GM12891 (cell line): ENCODE data around the gene CES2. TPM values are rescaled to one million over a fixed set of nuclear protein-coding genes. Genes with fewer than 3 reads are reported as not detected.
A peak's percentile ranks its signal among the peaks of the same experiment; 100 is the strongest.

Experiments
- DNase-seq: peaks from one replicate; pipeline ENCODE4 v3.0.0; 2011; ENCODE audit warnings: low spot score; ENCODE audit not compliant: insufficient read length
- FAIRE-seq: peaks from 2 replicates; lab custom pipeline; 2011; peaks lifted over from hg19 to GRCh38; lab: Jason Lieb, UNC
- PAX5 ChIP-seq: IDR thresholded peaks from 2 replicates; pipeline ENCODE4 v1.6.1; 2011; ENCODE audit warnings: low read length, moderate library complexity, mild to moderate bottlenecking; ENCODE audit not compliant: insufficient read depth, severe bottlenecking
- POLR2A ChIP-seq: IDR thresholded peaks from 2 replicates; pipeline ENCODE4 v1.6.1; 2011; ENCODE audit warnings: low read depth, low read length, control low read depth
- POLR2AphosphoS5 ChIP-seq: IDR thresholded peaks from 2 replicates; pipeline ENCODE4 v1.6.1; 2011; ENCODE audit warnings: low read depth, low read length, control low read depth
- POU2F2 ChIP-seq: IDR thresholded peaks from 2 replicates; pipeline ENCODE4 v1.6.1; 2011; ENCODE audit warnings: low read depth, mild to moderate bottlenecking, control low read depth, low read length, moderate library complexity
- SPI1 ChIP-seq: IDR thresholded peaks from 2 replicates; pipeline ENCODE4 v1.6.1; 2011; ENCODE audit warnings: low read depth, low read length, control low read depth
- TAF1 ChIP-seq: IDR thresholded peaks from 2 replicates; pipeline ENCODE4 v1.6.1; 2011; ENCODE audit warnings: low read depth, low read length, control low read depth
- polyA plus RNA-seq: library from polyadenylated mRNA; unstranded; fragments of >200 nt; gene quantifications from one replicate; pipeline ENCODE4 v1.2.1, GENCODE V29; 2012; ENCODE audit warnings: low read depth, missing spikeins, inconsistent platforms; ENCODE audit not compliant: missing spikeins

Gene CES2
- polyA plus RNA-seq: 11.6 TPM

GRCh38 chr16:66935314-66936011 is at the start of gene CES2:
Gene CES2, plus strand, starts transcription at chr16:66935516. Its CDS starts 120 bp downstream, at chr16:66935636.
- TF ChIP-seq POU2F2 (no peak), POLR2AphosphoS5 (no peak), POLR2A (no peak), SPI1 (no peak), TAF1 (no peak), PAX5 (no peak)
- DNase-seq (no peak), FAIRE-seq (peak; percentile 59)

DNA sequence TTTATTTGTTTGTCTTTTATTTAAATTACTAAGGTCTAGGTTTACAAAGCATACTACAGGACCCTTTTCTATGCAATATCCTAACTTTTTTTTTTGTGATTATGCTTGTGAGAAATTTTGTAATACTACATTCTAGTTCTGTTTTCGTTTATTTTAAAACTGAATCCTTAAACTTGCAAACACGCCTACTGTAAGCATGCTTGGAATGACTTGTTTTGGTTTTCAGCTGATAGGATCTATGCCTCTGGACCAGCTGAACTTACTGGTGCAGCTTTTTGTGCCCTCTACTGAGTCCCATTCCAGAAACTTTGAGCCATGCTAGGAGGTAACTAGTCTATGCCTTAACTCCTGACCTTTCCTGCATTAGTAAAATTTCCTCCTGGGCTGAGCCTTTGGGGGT is 49.0 kb upstream of the CES2 start:
- no peak for FAIRE-seq
- no peak for DNase-seq
- TF ChIP-seq POLR2A: no peak
- no peak for TF ChIP-seq PAX5
- no peak for TF ChIP-seq SPI1
- TF ChIP-seq TAF1: no peak
- no peak for TF ChIP-seq POLR2AphosphoS5
- no peak for TF ChIP-seq POU2F2

- FAIRE-seq: no peak
- no peak for TF ChIP-seq POU2F2
- no peak for TF ChIP-seq TAF1
- no peak for TF ChIP-seq POLR2A
- TF ChIP-seq PAX5: no peak
- TF ChIP-seq POLR2AphosphoS5: no peak
- no peak for TF ChIP-seq SPI1
- DNase-seq: no peak
Observed at GRCh38 chr16:66886914-66887313, 48.4 kb upstream of the CES2 start.

GRCh38 chr16:66888647-66889615 is 46.4 kb upstream of the CES2 start:
- TF ChIP-seq TAF1: no peak
- no peak for TF ChIP-seq POLR2AphosphoS5
- no peak for TF ChIP-seq PAX5
- no peak for TF ChIP-seq POU2F2
- TF ChIP-seq POLR2A: no peak
- TF ChIP-seq SPI1: no peak
- no peak for FAIRE-seq
- no peak for DNase-seq

- FAIRE-seq: no peak
- TF ChIP-seq POLR2A (no peak), POLR2AphosphoS5 (no peak), SPI1 (no peak), TAF1 (no peak)
- DNase-seq: no peak
Observed at GRCh38 chr16:66889622-66890021, 45.7 kb upstream of the CES2 start.

DNA sequence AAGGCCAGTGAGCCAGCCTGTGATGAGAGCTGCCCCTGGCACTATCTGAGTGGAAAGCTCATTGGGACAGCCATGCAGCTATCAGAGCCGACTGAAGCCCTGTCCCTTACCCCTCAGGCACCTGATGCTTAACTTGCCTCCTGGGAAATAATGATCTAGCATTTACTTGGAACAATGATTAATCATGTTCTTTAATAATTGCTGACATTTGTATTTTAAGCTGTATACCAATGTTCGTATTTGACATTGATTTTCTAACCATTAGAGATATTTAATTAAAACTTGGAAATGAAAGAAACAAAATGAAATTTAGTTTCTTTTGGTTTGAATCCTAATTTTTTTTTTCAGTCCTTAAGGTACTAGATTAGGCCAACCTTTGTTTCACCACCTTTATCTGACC is 44.5 kb upstream of the CES2 start:
- TF ChIP-seq POU2F2: no peak
- TF ChIP-seq PAX5: no peak
- TF ChIP-seq TAF1: no peak
- no peak for TF ChIP-seq SPI1
- no peak for TF ChIP-seq POLR2AphosphoS5
- no peak for TF ChIP-seq POLR2A
- DNase-seq: no peak
- no peak for FAIRE-seq

- DNase-seq: no peak
- TF ChIP-seq TAF1 (no peak), POLR2A (no peak), POLR2AphosphoS5 (no peak), POU2F2 (no peak), PAX5 (no peak), SPI1 (no peak)
- FAIRE-seq: no peak
Observed at GRCh38 chr16:66891360-66891759, 44.0 kb upstream of the CES2 start.

- FAIRE-seq (no peak), DNase-seq (no peak)
- TF ChIP-seq PAX5 (peak; percentile 66), POU2F2 (no peak), SPI1 (no peak), POLR2A (no peak), POLR2AphosphoS5 (no peak)
Observed at GRCh38 chr16:66891797-66892196, 43.5 kb upstream of the CES2 start.

GRCh38 chr16:66894055-66894454 is 41.3 kb upstream of the CES2 start:
- TF ChIP-seq POLR2AphosphoS5: no peak
- TF ChIP-seq TAF1: no peak
- no peak for TF ChIP-seq PAX5
- TF ChIP-seq POLR2A: no peak
- no peak for TF ChIP-seq POU2F2
- no peak for TF ChIP-seq SPI1
- DNase-seq (no peak), FAIRE-seq (no peak)
